GM06990 (cell line): ENCODE results near the gene NACA2.

Source experiments
- DNase-seq: peaks from one replicate; pipeline ENCODE4 v3.0.0-alpha.2; 2011; ENCODE audit not compliant: insufficient read length; ENCODE audit errors: extremely low read depth
- H3K27me3 ChIP-seq: replicated peaks from 2 replicates; pipeline ENCODE4 v1.6.0; 2011; ENCODE audit warnings: low read length; ENCODE audit not compliant: control insufficient read depth, insufficient read depth
- H3K36me3 ChIP-seq: 2 replicates; pipeline ENCODE4 v1.5.1; 2011; ENCODE audit warnings: low read length; ENCODE audit not compliant: control insufficient read depth, insufficient read depth
- H3K4me3 ChIP-seq: replicated peaks from 2 replicates; pipeline ENCODE4 v1.5.1; 2011; ENCODE audit warnings: low read depth, mild to moderate bottlenecking, control low read depth, low read length
- CTCF ChIP-seq: IDR thresholded peaks from 2 replicates; pipeline ENCODE4 v1.5.1; 2011; ENCODE audit warnings: low read length, control low read depth, mild to moderate bottlenecking, inconsistent platforms; ENCODE audit not compliant: insufficient read depth, poor library complexity, severe bottlenecking

Gene NACA2

GRCh38 chr17:61586031-61586566 is 4.9 kb downstream of the NACA2 start:
- Histone ChIP-seq H3K36me3 (no peaks in the 10 kb centered on the region), H3K27me3 (no peaks in the 10 kb centered on the region; the same call in 1 of the 2 replicates), H3K4me3 (no peak overlapping the region)
- no peak for DNase-seq
- no peak for TF ChIP-seq CTCF

GRCh38 chr17:61584866-61585265 is 6.2 kb downstream of the NACA2 start:
- no peak overlapping the region for H3K4me3 ChIP-seq
- TF ChIP-seq CTCF = no peak
- DNase-seq = no peak
- H3K27me3 ChIP-seq = no peaks in the 10 kb centered on the region; the same call in 1 of the 2 replicates
- H3K36me3 ChIP-seq = no peaks in the 10 kb centered on the region

GRCh38 chr17:61584266-61584665 is 6.8 kb downstream of the NACA2 start:
- DNase-seq = no peak
- Histone ChIP-seq H3K4me3 (no peak overlapping the region), H3K36me3 (no peaks in the 10 kb centered on the region), H3K27me3 (no peaks in the 10 kb centered on the region; the same call in 1 of the 2 replicates)
- no peak for TF ChIP-seq CTCF

- H3K27me3 ChIP-seq = no peaks in the 10 kb centered on the region; the same call in 1 of the 2 replicates
- no peak for TF ChIP-seq CTCF
- no peak overlapping the region for H3K4me3 ChIP-seq
- no peaks in the 10 kb centered on the region for H3K36me3 ChIP-seq
- DNase-seq = no peak
Measured at GRCh38 chr17:61583660-61584264, 7.3 kb downstream of the NACA2 start.

GRCh38 chr17:61583242-61583641 is 7.8 kb downstream of the NACA2 start:
- TF ChIP-seq CTCF = peak; percentile 42
- Histone ChIP-seq H3K4me3 (no peak overlapping the region), H3K36me3 (no peaks in the 10 kb centered on the region), H3K27me3 (no peaks in the 10 kb centered on the region; the same call in 1 of the 2 replicates)
- DNase-seq = no peak

- no peak for DNase-seq
- Histone ChIP-seq H3K36me3 (no peaks in the 10 kb centered on the region), H3K4me3 (no peak overlapping the region), H3K27me3 (no peaks in the 10 kb centered on the region; the same call in 1 of the 2 replicates)
- no peak for TF ChIP-seq CTCF
Measured at GRCh38 chr17:61582593-61582992, 8.4 kb downstream of the NACA2 start.
